GM23338 (cell line): ENCODE data around the gene NUTM1. TPM values are rescaled to one million over a fixed set of nuclear protein-coding genes. Genes with fewer than 3 reads are reported as not detected.

Source experiments
- ATAC-seq: fragments of 200-7000 bp; cut with Tn5 transposase; 3 replicates; pipeline ENCODE4 v1.9.1; 2020
- DNase-seq: peaks from one replicate; pipeline ENCODE4 v3.0.0-alpha.2; 2015; ENCODE audit warnings: low spot score
- H2AFZ ChIP-seq: fragments of 200-600 bp; sonication (generic); 2 replicates; pipeline ENCODE4 v1.8.0; 2016; ENCODE audit warnings: antibody characterized with exemption, mild to moderate bottlenecking, moderate library complexity
- H3F3A ChIP-seq: fragments of 200-600 bp; sonication (generic); replicated peaks from 2 replicates; pipeline ENCODE4 v1.8.0; 2017; ENCODE audit warnings: antibody characterized with exemption, mixed run types, low read depth
- H3K27ac ChIP-seq: fragments of 200-600 bp; sonication (generic); 2 replicates; pipeline ENCODE4 v1.6.1; 2016; ENCODE audit warnings: low read depth
- H3K27me3 ChIP-seq: fragments of 200-600 bp; sonication (generic); 2 replicates; pipeline ENCODE4 v1.8.0; 2016; ENCODE audit warnings: mild to moderate bottlenecking, mixed run types, moderate library complexity; ENCODE audit not compliant: insufficient read depth
- H3K36me3 ChIP-seq: fragments of 200-600 bp; sonication (generic); 2 replicates; pipeline ENCODE4 v1.8.0; 2016; ENCODE audit warnings: mild to moderate bottlenecking; ENCODE audit not compliant: insufficient read depth
- H3K4me1 ChIP-seq: fragments of 200-600 bp; sonication (generic); 2 replicates; pipeline ENCODE4 v1.8.0; 2016; ENCODE audit warnings: mild to moderate bottlenecking, moderate library complexity; ENCODE audit not compliant: insufficient read depth
- H3K4me2 ChIP-seq: fragments of 200-600 bp; sonication (generic); 2 replicates; pipeline ENCODE4 v1.7.1; 2017; ENCODE audit warnings: mixed run types
- H3K4me3 ChIP-seq: fragments of 200-600 bp; sonication (generic); 2 replicates; pipeline ENCODE4 v1.6.1; 2016; ENCODE audit warnings: mixed run types
- H3K79me2 ChIP-seq: fragments of 200-600 bp; sonication (generic); replicated peaks from 2 replicates; pipeline ENCODE4 v1.8.0; 2017; ENCODE audit warnings: mild to moderate bottlenecking; ENCODE audit not compliant: insufficient read depth
- H3K9me2 ChIP-seq: fragments of 200-600 bp; sonication (generic); 2 replicates; pipeline ENCODE4 v1.8.0; 2017; ENCODE audit not compliant: insufficient read depth
- H4K20me1 ChIP-seq: fragments of 200-600 bp; sonication (generic); replicated peaks from 2 replicates; pipeline ENCODE4 v1.8.0; 2017; ENCODE audit warnings: mild to moderate bottlenecking; ENCODE audit not compliant: insufficient read depth
- H3K27ac Mint-ChIP-seq: 2 replicates; pipeline ENCODE4 v1.8.0; 2020; ENCODE audit warnings: inconsistent platforms, mild to moderate bottlenecking, moderate library complexity, mixed read lengths
- H3K27me3 Mint-ChIP-seq: 3 replicates; pipeline ENCODE4 v1.8.0; 2022; ENCODE audit warnings: low read depth, mild to moderate bottlenecking, moderate library complexity, mixed read lengths, inconsistent platforms; ENCODE audit not compliant: insufficient read depth, poor library complexity
- H3K36me3 Mint-ChIP-seq: 3 replicates; pipeline ENCODE4 v1.8.0; 2021; ENCODE audit warnings: low read depth, mild to moderate bottlenecking, inconsistent platforms, moderate library complexity, mixed read lengths
- H3K4me1 Mint-ChIP-seq: 3 replicates; pipeline ENCODE4 v1.8.0; 2020; ENCODE audit warnings: mild to moderate bottlenecking, inconsistent platforms, mixed read lengths
- H3K4me3 Mint-ChIP-seq: 3 replicates; pipeline ENCODE4 v1.8.0; 2021; ENCODE audit warnings: moderate library complexity, mild to moderate bottlenecking, inconsistent platforms, mixed read lengths
- H3K9me3 Mint-ChIP-seq: 3 replicates; pipeline ENCODE4 v1.8.0; 2020; ENCODE audit warnings: moderate library complexity, mild to moderate bottlenecking, inconsistent platforms, mixed read lengths
- EZH2 ChIP-seq: fragments of 200-600 bp; sonication (generic); IDR thresholded peaks from one replicate; pipeline ENCODE4 v1.8.0; 2017; ENCODE audit warnings: antibody characterized with exemption, mild to moderate bottlenecking, low read depth; ENCODE audit not compliant: unreplicated experiment
- EZH2phosphoT487 ChIP-seq: fragments of 200-600 bp; sonication (generic); IDR thresholded peaks from one replicate; pipeline ENCODE4 v1.8.1; 2018; ENCODE audit warnings: antibody characterized with exemption; ENCODE audit not compliant: unreplicated experiment
- JUNB ChIP-seq: IDR thresholded peaks from one replicate; pipeline ENCODE4 v1.6.1; 2016; ENCODE audit warnings: antibody characterized with exemption; ENCODE audit not compliant: unreplicated experiment
- NANOG ChIP-seq: IDR thresholded peaks from 2 replicates; pipeline ENCODE4 v1.6.1; 2016; ENCODE audit warnings: antibody characterized with exemption, borderline replicate concordance
- STAT1 ChIP-seq: IDR thresholded peaks from one replicate; pipeline ENCODE4 v1.6.1; 2016; ENCODE audit warnings: antibody characterized with exemption; ENCODE audit not compliant: unreplicated experiment
- ZNF114 ChIP-seq: fragments of 250-450 bp; sonication (Bioruptor Pico); IDR thresholded peaks from 2 replicates; pipeline ENCODE4 v1.5.0; 2020; ENCODE audit warnings: mild to moderate bottlenecking, moderate library complexity
- ZNF331 ChIP-seq: fragments of 250-450 bp; sonication (Bioruptor Pico); IDR thresholded peaks from 2 replicates; pipeline ENCODE4 v1.5.0; 2020; ENCODE audit warnings: low read depth, mild to moderate bottlenecking, moderate library complexity
- polyA plus RNA-seq: library from polyadenylated mRNA; unstranded; fragments of >200 nt; fragmentation: Nextera tagmentation; extraction: Ambion mirVana; gene quantifications from 2 replicates; pipeline ENCODE4 v1.2.1, GENCODE V29; 2016
- total RNA-seq: library from RNA; depleted of rRNA; stranded (reverse); fragments of >200 nt; shearing (Covaris generic); gene quantifications from 2 replicates; pipeline ENCODE4 v1.2.3, GENCODE V29; 2014
- TF ChIP-seq, protein P1 (sequence below): IDR thresholded peaks from 2 replicates; pipeline ENCODE4 v1.6.1; 2016; ENCODE audit warnings: antibody characterized with exemption
- TF ChIP-seq, protein P2 (sequence below), 2 experiments: fragments of 200-600 bp in 1 of 2; sonication (generic) in 1 of 2; conservative IDR thresholded peaks; 2 replicates each; pipeline versions ENCODE4 v1.5.1 to v1.6.1; 2016 to 2017; ENCODE audit warnings: antibody characterized with exemption in 2 of 2, low read depth in 2 of 2, mild to moderate bottlenecking in 2 of 2, moderate library complexity in 1 of 2
- TF ChIP-seq, protein P3 (sequence below): IDR thresholded peaks from one replicate; pipeline ENCODE4 v1.6.1; 2018; ENCODE audit warnings: antibody characterized with exemption; ENCODE audit not compliant: unreplicated experiment

Gene NUTM1
- total and polyA plus RNA-seq, 2 experiments from 2014 or later, result 0.16 to 1.2 TPM

DNA sequence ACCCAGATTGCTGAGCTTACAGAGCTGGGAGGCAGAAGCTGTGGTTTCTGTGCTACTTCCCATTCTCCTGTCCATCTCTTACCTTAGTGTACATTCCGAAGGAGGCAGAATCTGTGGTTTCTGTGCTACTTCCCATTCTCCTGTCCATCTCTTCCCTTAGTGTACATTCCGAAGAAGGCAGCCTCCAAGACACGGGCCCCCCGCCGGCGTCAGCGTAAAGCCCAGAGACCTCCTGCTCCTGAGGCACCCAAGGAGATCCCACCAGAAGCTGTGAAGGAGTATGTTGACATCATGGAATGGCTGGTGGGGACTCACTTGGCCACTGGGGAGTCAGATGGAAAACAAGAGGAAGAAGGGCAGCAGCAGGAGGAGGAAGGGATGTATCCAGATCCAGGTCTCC lies 11.2 kb downstream of the NUTM1 start:
- Histone ChIP-seq H3K36me3 (peaks cover 3% of the 10 kb centered on the region; the same call in 1 of the 2 replicates), H3K27me3 (no peaks in the 10 kb centered on the region), H3K4me2 (no peak overlapping the region), H2AFZ (no peak overlapping the region), H3K79me2 (no peaks in the 10 kb centered on the region), H3K4me3 (no peak overlapping the region), H4K20me1 (no peaks in the 10 kb centered on the region), H3K27ac (no peak overlapping the region), H3F3A (no peaks in the 10 kb centered on the region), H3K4me1 (0 out of 2 replicates have a peak, but pooled peaks cover 4% of the 10 kb centered on the region), H3K9me2 (no peaks in the 10 kb centered on the region)
- Mint-ChIP-seq H3K27me3 (peaks cover 4% of the 10 kb centered on the region), H3K4me3 (no peak overlapping the region), H3K4me1 (peaks cover 13% of the 10 kb centered on the region), H3K36me3 (peaks cover 44% of the 10 kb centered on the region), H3K9me3 (no peaks in the 10 kb centered on the region; the same call in 2 of the 3 replicates), H3K27ac (no peak overlapping the region)
- TF ChIP-seq ZNF331 (CRISPR knock-in tag) (no peak), ZNF114 (no peak), JUNB (no peak)
- no peak for DNase-seq
- no peak for ATAC-seq

DNA sequence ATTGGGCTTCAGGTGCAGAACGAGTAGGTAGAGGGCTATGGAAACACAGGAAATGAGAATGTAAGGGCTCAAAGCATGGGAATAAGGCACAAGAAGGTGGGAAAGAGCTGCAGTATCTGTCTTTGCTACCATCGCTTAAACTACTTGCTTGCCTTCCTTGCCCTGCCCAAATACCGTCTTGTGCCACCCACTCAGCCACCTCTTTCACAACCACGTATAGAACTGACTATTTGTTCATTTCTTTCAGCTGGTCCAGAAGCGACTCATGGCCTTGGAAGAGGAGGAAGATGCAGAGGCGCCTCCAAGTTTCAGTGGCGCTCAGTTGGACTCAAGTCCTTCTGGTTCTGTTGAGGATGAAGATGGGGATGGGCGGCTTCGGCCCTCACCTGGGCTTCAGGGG lies 12.1 kb downstream of the NUTM1 start:
- Mint-ChIP-seq H3K9me3 (no peaks in the 10 kb centered on the region; the same call in 2 of the 3 replicates), H3K4me1 (peaks cover 16% of the 10 kb centered on the region), H3K27ac (no peak overlapping the region), H3K36me3 (peaks cover 51% of the 10 kb centered on the region), H3K27me3 (peaks cover 4% of the 10 kb centered on the region), H3K4me3 (no peak overlapping the region)
- no peaks in the 10 kb centered on the region for H3F3A ChIP-seq
- no peaks in the 10 kb centered on the region for H3K79me2 ChIP-seq
- H3K9me2 ChIP-seq, result no peaks in the 10 kb centered on the region
- H2AFZ ChIP-seq, result no peak overlapping the region
- H3K4me2 ChIP-seq, result no peak overlapping the region
- 0 out of 2 replicates have a peak, but pooled peaks cover 4% of the 10 kb centered on the region for H3K4me1 ChIP-seq
- H3K36me3 ChIP-seq, result peaks cover 3% of the 10 kb centered on the region; the same call in 1 of the 2 replicates
- no peaks in the 10 kb centered on the region for H3K27me3 ChIP-seq
- DNase-seq (no peak), ATAC-seq (no peak)
- H4K20me1 ChIP-seq, result no peaks in the 10 kb centered on the region
- no peak overlapping the region for H3K4me3 ChIP-seq
- no peak overlapping the region for H3K27ac ChIP-seq
- TF ChIP-seq ZNF331 (CRISPR knock-in tag) (no peak), ZNF114 (no peak), EZH2 (no peak), JUNB (no peak), EZH2phosphoT487 (no peak), NANOG (no peak), STAT1 (no peak)
- TF ChIP-seq, protein P1, sequence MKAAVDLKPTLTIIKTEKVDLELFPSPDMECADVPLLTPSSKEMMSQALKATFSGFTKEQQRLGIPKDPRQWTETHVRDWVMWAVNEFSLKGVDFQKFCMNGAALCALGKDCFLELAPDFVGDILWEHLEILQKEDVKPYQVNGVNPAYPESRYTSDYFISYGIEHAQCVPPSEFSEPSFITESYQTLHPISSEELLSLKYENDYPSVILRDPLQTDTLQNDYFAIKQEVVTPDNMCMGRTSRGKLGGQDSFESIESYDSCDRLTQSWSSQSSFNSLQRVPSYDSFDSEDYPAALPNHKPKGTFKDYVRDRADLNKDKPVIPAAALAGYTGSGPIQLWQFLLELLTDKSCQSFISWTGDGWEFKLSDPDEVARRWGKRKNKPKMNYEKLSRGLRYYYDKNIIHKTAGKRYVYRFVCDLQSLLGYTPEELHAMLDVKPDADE, result no peak
- TF ChIP-seq, protein P2, sequence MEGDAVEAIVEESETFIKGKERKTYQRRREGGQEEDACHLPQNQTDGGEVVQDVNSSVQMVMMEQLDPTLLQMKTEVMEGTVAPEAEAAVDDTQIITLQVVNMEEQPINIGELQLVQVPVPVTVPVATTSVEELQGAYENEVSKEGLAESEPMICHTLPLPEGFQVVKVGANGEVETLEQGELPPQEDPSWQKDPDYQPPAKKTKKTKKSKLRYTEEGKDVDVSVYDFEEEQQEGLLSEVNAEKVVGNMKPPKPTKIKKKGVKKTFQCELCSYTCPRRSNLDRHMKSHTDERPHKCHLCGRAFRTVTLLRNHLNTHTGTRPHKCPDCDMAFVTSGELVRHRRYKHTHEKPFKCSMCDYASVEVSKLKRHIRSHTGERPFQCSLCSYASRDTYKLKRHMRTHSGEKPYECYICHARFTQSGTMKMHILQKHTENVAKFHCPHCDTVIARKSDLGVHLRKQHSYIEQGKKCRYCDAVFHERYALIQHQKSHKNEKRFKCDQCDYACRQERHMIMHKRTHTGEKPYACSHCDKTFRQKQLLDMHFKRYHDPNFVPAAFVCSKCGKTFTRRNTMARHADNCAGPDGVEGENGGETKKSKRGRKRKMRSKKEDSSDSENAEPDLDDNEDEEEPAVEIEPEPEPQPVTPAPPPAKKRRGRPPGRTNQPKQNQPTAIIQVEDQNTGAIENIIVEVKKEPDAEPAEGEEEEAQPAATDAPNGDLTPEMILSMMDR (conservative IDR thresholded peaks at IDR 0.05; ENCODE audit: low read depth in 2 of 2), result no peak
- TF ChIP-seq, protein P3, sequence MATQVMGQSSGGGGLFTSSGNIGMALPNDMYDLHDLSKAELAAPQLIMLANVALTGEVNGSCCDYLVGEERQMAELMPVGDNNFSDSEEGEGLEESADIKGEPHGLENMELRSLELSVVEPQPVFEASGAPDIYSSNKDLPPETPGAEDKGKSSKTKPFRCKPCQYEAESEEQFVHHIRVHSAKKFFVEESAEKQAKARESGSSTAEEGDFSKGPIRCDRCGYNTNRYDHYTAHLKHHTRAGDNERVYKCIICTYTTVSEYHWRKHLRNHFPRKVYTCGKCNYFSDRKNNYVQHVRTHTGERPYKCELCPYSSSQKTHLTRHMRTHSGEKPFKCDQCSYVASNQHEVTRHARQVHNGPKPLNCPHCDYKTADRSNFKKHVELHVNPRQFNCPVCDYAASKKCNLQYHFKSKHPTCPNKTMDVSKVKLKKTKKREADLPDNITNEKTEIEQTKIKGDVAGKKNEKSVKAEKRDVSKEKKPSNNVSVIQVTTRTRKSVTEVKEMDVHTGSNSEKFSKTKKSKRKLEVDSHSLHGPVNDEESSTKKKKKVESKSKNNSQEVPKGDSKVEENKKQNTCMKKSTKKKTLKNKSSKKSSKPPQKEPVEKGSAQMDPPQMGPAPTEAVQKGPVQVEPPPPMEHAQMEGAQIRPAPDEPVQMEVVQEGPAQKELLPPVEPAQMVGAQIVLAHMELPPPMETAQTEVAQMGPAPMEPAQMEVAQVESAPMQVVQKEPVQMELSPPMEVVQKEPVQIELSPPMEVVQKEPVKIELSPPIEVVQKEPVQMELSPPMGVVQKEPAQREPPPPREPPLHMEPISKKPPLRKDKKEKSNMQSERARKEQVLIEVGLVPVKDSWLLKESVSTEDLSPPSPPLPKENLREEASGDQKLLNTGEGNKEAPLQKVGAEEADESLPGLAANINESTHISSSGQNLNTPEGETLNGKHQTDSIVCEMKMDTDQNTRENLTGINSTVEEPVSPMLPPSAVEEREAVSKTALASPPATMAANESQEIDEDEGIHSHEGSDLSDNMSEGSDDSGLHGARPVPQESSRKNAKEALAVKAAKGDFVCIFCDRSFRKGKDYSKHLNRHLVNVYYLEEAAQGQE, result no peak
